ENCODE data around the gene MGST3.
"Not testable (repeated sequence)": the region's sequence is repeated elsewhere in the genome, so short reads cannot be mapped to it uniquely, and the experiment has no call there.

The MGST3 gene

GRCh38 chr1:165697881-165698760, 67.1 kb downstream of the MGST3 start, which contains the start of gene ALDH9A1:
Gene ALDH9A1, minus strand, starts transcription at chr1:165698562. Its CDS starts 4 bp downstream, at chr1:165698558.
- peak; percentile 65 to 81 for DNase-seq (ENCODE audit: low read depth in 2 of 2)

- DNase-seq (ENCODE audit: low read depth in 2 of 2) = no peak
Measured at GRCh38 chr1:165698761-165699052, 67.7 kb downstream of the MGST3 start.

- DNase-seq (ENCODE audit: low read depth in 2 of 2) = no peak
Measured at GRCh38 chr1:165699577-165699976, 68.5 kb downstream of the MGST3 start.

- not testable (repeated sequence) for DNase-seq (ENCODE audit: low read depth in 2 of 2)
Measured at GRCh38 chr1:165701922-165702321, 70.9 kb downstream of the MGST3 start.

- no peak for DNase-seq (ENCODE audit: low read depth in 2 of 2)
Measured at GRCh38 chr1:165703648-165704047, 72.6 kb downstream of the MGST3 start.

All from stimulated activated CD8-positive, alpha-beta memory T cell treated with anti-CD3 and anti-CD28 coated beads, Interleukin-7, amount 100 ng/mL, for 4 hours (primary cell).